Measurements from ENCODE around the gene MAP1S.
A peak's percentile ranks its signal among the peaks of the same experiment; 100 is the strongest.

The MAP1S gene

DNA sequence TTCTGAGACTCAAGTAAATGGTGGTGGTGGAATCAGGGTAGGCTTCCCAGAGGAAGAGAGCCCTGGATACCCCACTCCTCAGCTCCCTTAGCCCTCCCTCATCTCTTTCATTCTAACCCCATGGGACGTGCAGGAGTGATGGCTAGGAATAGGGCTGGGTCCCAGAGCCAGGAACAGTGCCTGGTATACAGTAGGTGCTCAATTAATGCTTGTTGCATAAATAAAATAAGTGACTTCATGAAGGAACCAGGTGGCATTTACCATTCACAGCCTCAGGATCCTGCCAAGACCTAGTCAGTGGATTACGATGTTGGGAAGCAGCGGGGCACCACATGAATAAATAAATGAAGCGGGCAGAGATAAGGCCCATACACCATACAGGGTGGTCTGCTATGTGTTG is 35.0 kb upstream of the MAP1S start:
- DNase-seq (ENCODE audit: low read depth), result no peak
- no peak overlapping the region for H3K4me3 ChIP-seq (ENCODE audit: low read depth, low read length)
- no peak for TF ChIP-seq CTCF (IDR thresholded peaks at IDR 0.05; ENCODE audit: control insufficient read depth, extremely low read depth, insufficient read depth)

- TF ChIP-seq CTCF (IDR thresholded peaks at IDR 0.05; ENCODE audit: control insufficient read depth, extremely low read depth, insufficient read depth), result no peak
- DNase-seq (ENCODE audit: low read depth), result no peak
- H3K4me3 ChIP-seq (ENCODE audit: low read depth, low read length), result no peak overlapping the region
Measured at GRCh38 chr19:17685451-17686022, 33.7 kb upstream of the MAP1S start.

DNA sequence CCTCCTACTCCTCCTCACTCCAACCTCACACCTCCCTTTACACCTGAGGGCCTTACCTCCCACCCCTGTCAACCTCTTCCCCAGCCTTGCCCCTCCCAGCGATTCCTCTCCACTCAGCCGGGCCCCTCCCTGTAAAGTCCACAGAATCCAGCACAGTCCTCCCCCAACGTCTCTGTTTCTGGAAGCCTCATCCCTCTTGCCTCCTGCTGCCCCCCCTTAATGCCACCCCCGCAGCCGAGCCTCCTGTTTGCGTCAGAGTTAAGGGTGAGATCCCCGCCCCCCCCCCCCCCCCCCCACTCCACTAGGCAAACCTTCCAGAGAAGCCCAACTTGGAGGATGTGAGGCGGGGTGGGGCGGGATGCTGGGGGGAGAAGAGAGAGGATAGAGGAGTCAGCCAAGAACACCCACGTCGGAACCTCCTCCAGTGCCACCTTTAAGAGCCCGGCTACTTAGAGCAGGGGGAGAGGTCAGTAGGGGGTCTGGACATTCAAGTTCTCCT is 33.2 kb upstream of the MAP1S start:
- DNase-seq (ENCODE audit: low read depth), result no peak
- TF ChIP-seq CTCF (IDR thresholded peaks at IDR 0.05; ENCODE audit: control insufficient read depth, extremely low read depth, insufficient read depth), result no peak
- H3K4me3 ChIP-seq (ENCODE audit: low read depth, low read length), result no peak overlapping the region

GRCh38 chr19:17686592-17687024 is 32.7 kb upstream of the MAP1S start:
- no peak for DNase-seq (ENCODE audit: low read depth)
- no peak for TF ChIP-seq CTCF (IDR thresholded peaks at IDR 0.05; ENCODE audit: control insufficient read depth, extremely low read depth, insufficient read depth)
- H3K4me3 ChIP-seq (ENCODE audit: low read depth, low read length), result no peak overlapping the region

GRCh38 chr19:17687141-17687856 is 32.0 kb upstream of the MAP1S start:
- no peak overlapping the region for H3K4me3 ChIP-seq (ENCODE audit: low read depth, low read length)
- TF ChIP-seq CTCF (IDR thresholded peaks at IDR 0.05; ENCODE audit: control insufficient read depth, extremely low read depth, insufficient read depth), result no peak
- no peak for DNase-seq (ENCODE audit: low read depth)

DNA sequence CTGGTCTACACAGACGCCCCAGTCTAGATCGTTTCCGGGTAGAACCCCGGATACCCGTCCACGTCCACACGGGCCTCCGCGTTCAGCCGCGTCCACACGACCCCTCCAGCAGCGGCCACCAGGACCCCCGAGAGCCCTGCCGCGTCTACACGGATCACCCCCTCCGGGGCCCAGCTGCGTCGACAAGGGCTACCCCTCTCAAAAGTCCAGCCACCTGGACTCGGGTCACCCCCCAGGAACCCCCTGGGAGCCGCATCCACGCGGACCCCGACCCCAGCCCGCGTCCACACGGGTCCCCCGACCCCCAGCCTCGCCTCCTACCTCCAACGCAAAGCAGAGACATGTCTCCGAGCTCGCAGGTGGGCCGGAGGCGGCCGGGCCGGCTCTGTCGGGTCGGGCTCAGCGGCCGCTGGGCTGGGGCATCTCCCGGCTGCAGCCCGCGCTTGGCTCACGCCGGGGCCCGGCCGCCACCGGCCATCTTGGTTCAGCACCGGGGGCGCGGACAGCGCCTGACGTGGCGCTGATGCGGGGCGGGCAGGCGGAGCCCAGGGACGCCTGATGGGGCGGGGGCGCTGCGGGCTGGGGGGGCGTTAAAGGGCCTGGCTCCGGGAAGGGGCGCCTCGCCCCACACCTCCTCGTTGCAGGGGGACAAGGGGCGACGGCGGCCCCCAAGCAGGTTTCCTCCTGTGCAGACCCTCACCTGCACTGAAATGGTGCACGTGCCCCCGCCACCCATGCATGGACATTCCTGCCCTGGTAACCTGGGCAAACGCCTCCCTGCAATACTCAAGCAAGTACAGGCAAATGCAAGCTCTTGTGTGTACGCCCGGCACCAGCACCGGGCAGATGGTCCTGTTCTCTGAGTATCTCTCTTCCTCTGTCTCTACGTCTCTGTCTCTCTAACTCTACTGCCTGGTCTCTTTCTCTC is 31.2 kb upstream of the MAP1S start, which contains the start of gene UNC13A:
UNC13A (minus strand) TSS at position 498 of the 928 bp plus-strand sequence; CDS start at position 343, 155 bp downstream.
- no peak for TF ChIP-seq CTCF (IDR thresholded peaks at IDR 0.05; ENCODE audit: control insufficient read depth, extremely low read depth, insufficient read depth)
- no peak for DNase-seq (ENCODE audit: low read depth)
- 0 out of 2 replicates have a peak within 1 kb of the TSS, but pooled peaks have one; percentile 13 for H3K4me3 ChIP-seq (ENCODE audit: low read depth, low read length)
